Measurements from ENCODE around the gene CYP2J2.

Gene CYP2J2

DNA sequence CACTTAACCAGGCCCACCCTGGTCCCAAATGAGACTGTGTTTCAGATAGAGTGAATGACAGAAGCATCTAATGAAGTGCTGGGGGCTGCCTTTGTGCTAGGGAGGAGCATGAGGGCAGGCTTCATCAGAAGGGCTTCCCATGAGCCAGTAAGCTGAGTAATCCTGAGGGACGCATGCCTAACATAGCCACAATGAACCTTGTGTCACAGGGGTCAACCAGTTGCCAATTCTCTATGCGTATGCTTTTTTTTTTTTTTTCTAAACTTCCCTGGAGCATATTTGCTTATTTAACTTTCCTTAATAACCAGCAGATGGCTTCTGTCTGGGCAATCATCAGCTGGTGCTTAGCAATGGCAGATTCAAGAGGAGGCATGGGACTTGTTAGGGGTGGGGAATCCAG lies 25.5 kb upstream of the CYP2J2 start:
- TF ChIP-seq, protein P1, sequence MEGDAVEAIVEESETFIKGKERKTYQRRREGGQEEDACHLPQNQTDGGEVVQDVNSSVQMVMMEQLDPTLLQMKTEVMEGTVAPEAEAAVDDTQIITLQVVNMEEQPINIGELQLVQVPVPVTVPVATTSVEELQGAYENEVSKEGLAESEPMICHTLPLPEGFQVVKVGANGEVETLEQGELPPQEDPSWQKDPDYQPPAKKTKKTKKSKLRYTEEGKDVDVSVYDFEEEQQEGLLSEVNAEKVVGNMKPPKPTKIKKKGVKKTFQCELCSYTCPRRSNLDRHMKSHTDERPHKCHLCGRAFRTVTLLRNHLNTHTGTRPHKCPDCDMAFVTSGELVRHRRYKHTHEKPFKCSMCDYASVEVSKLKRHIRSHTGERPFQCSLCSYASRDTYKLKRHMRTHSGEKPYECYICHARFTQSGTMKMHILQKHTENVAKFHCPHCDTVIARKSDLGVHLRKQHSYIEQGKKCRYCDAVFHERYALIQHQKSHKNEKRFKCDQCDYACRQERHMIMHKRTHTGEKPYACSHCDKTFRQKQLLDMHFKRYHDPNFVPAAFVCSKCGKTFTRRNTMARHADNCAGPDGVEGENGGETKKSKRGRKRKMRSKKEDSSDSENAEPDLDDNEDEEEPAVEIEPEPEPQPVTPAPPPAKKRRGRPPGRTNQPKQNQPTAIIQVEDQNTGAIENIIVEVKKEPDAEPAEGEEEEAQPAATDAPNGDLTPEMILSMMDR (conservative IDR thresholded peaks at IDR 0.05): no peak
- no peak overlapping the region for H3K27ac ChIP-seq

DNA sequence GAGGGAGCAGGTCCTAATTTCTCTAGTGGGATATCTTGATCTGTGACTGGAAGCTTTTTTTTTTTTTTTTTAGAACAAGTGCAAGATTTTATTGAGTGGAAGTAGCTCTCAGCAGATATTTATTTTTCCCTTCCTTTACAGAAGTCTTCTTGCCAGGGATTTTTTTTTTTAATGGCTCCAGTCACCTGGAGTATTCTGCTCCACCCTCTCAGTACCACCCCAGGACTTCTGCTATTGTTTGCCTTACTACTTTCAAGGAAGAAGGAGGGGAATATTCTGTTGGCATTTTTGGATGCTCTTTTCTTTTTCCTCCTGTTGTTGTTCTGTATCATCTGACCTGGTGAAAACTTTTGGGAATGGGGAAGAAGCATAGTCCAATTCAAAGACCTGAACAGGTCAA lies 23.1 kb upstream of the CYP2J2 start:
- TF ChIP-seq, protein P1 (conservative IDR thresholded peaks at IDR 0.05): no peak

DNA sequence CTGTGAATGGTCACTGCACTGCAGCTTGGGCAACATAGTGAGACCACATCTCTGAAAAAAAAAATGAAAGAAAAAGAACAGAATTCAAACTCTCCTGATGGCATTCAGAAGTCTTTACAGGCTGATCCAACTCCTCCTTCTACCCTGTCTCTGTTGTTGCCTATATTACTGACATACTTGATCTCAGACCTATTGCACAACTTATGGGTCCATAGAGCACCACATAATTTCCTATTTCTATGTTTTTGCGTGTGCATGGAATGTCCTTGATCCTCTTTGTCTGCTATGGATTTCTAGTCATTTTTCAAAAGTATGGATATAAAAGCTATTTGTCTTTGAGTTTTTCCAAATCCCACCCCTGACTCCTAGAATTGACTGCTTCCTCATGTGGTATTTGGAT lies 22.4 kb upstream of the CYP2J2 start:
- TF ChIP-seq, protein P1 (conservative IDR thresholded peaks at IDR 0.05): no peak

More for the DNA sequence above, 23.1 kb upstream of the CYP2J2 start:
- peak overlapping the region; percentile 9; the same call in 1 of the 2 replicates for H3K27ac ChIP-seq

DNA sequence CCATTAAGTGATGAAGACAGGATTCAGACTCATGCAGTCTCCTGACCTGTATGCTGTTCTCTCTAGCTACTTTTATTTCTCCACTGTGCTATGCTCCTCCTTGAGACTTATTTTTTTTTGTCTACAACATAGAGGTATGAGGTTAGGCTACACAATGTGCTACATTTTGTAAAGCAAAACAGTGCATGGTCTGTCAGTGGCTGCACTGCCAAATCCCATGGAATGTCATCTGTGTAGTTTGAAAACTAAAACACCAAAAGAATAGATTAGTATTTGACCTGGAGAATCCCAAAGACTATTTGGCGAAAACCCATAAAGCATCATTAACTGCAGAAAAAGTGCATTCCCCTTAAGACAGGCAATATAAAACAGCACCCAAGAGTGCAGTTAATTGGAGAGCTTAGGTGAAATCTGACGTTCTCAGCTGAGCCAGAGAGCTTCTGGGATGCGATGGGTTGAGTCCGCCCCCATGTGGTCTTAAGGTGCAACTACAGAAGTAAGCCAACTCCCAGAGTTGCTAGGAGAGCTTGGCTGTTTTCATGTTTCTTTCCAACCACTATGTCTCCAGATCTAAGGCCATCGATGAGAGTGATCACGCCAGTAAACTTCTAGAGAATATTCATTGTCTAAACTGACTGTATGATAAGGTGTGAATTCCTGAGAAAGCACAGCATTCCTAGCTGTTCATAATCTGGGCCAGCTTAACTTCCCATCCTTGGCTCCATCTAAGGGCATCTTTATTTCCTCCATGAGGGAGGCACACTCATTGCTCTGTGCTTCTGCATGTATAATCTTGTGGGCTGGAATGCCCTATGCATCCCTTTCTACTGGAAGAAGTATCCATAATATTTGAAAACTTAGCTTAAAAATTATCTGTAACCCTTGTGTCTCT lies 20.7 kb upstream of the CYP2J2 start:
- TF ChIP-seq, protein P1 (conservative IDR thresholded peaks at IDR 0.05): peak; percentile 93

More for the DNA sequence above, 22.4 kb upstream of the CYP2J2 start:
- no peak overlapping the region for H3K27ac ChIP-seq

DNA sequence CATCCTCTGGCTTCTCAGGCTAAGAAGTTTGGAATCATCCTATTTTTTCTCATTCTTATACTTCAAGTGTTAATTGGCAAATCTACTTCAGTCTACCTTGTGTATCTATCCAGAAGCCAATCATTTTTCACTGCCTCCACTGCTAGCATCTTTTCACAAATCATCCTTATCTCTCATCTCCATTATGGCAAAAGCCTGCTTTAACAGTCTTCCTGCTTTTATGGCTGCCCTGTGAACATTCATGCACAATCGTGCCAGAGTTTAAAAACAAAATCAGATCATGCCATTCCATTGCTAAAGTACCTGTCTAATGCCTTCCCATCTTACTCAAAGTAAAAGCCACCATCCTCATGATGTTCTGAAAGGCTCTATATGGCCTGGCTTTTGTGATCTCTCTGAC lies 19.2 kb upstream of the CYP2J2 start:
- peak overlapping the region; percentile 65 for H3K27ac ChIP-seq
- TF ChIP-seq, protein P1 (conservative IDR thresholded peaks at IDR 0.05): no peak

More for the DNA sequence above, 20.7 kb upstream of the CYP2J2 start:
- H3K27ac ChIP-seq: peak overlapping the region; percentile 65; the same call in 1 of the 2 replicates

DNA sequence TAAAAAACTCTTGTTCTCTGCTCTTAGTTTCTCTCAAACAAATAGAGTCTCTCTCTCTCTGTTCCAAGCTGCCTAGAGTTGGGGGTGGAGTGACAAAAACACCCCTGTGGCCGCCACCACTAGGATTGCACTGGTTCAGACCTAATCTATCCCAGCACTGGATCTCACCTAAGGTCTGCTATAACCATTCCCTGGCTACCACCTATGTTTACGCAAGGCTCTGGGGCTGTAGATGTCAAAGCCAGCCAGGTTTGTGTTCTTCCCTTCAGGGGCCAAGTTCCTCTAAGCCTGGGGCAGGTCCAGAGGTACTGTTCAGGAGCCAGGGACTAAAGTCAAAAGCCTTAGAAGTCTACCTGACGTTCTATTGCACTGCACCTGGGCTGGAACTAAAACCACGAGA lies 12.8 kb upstream of the CYP2J2 start:
- TF ChIP-seq, protein P1 (conservative IDR thresholded peaks at IDR 0.05): no peak
- no peak overlapping the region for H3K27ac ChIP-seq

DNA sequence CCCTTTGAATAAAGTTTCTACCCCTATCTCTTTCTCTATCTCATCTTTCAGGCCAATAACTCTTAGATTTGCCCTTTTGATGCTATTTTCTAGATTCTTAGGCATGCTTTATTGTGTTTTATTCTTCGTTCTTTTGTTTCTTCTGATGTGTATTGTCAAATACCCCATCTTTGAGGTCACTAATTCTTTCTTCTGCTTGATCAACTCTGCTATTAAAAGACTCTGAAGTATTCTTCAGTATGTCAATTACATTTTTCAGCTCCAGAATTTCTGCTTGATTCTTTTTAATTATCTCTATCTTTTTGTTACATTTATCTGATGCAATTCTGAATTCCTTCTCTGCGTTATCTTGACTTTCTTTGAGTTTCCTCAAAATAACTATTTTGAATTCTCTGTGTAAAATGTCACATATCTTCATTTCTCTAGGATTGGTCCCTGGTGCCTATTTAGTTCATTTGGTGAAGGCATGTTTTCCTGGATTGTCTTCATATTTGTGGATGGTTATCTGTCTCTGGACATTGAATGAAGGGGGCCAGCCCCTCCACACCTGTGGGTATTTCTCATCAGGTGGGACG lies 11.2 kb upstream of the CYP2J2 start:
- no peak overlapping the region for H3K27ac ChIP-seq
- TF ChIP-seq, protein P1 (conservative IDR thresholded peaks at IDR 0.05): no peak
